Caco-2 (cell line): Measurements from ENCODE around the gene ATXN10. TPM values are rescaled to one million over a fixed set of nuclear protein-coding genes. Genes with fewer than 3 reads are reported as not detected.

Source experiments
- BruUV-seq: library from RNA; stranded (reverse); fragments of 400-500 nt; replicated peaks from 2 replicates; lab custom pipeline; 2021; lab: Mats Ljungman, UMichigan
- CTCF ChIA-PET: fragments of 300-600 bp; sonication (Branson Sonifier 250); formaldehyde crosslinking; loops from one replicate; lab custom pipeline; 2022; ENCODE audit warnings: antibody characterized with exemption; lab: Charles Lee
- POLR2A ChIA-PET: fragments of 300-600 bp; sonication (Branson Sonifier 250); formaldehyde crosslinking; loops from one replicate; lab custom pipeline; 2022; ENCODE audit warnings: antibody characterized with exemption; lab: Charles Lee
- DNase-seq, 2 experiments: peaks; one replicate each; pipeline versions ENCODE4 v3.0.0 to v3.0.0-alpha.2; 2020 to 2022
- H3K27me3 ChIP-seq: replicated peaks from 2 replicates; pipeline ENCODE4 v1.6.0; 2011; ENCODE audit warnings: low read length; ENCODE audit not compliant: control insufficient read depth, insufficient read depth
- H3K36me3 ChIP-seq: 2 replicates; pipeline ENCODE4 v1.5.1; 2011; ENCODE audit warnings: low read length; ENCODE audit not compliant: control insufficient read depth, insufficient read depth
- H3K4me1 ChIP-seq: fragments of 250-450 bp; sonication (Bioruptor Pico); 2 replicates; pipeline ENCODE4 v1.5.1; 2020; ENCODE audit warnings: mild to moderate bottlenecking
- H3K4me3 ChIP-seq: 2 replicates; pipeline ENCODE4 v1.5.1; 2011; ENCODE audit warnings: low read depth, mild to moderate bottlenecking, control low read depth, low read length
- H3K9me3 ChIP-seq: fragments of 250-450 bp; sonication (Bioruptor Pico); 2 replicates; pipeline ENCODE4 v1.5.1; 2020; ENCODE audit warnings: mild to moderate bottlenecking, moderate library complexity
- H3K27ac Mint-ChIP-seq: one replicate; pipeline ENCODE4 v1.8.0; 2022; ENCODE audit warnings: mixed read lengths; ENCODE audit not compliant: unreplicated experiment
- H3K27me3 Mint-ChIP-seq: one replicate; pipeline ENCODE4 v1.8.0; 2022; ENCODE audit warnings: mixed read lengths; ENCODE audit not compliant: insufficient read depth, unreplicated experiment
- H3K36me3 Mint-ChIP-seq: one replicate; pipeline ENCODE4 v1.8.0; 2022; ENCODE audit warnings: mild to moderate bottlenecking, mixed read lengths; ENCODE audit not compliant: insufficient read depth, unreplicated experiment
- H3K4me1 Mint-ChIP-seq: one replicate; pipeline ENCODE4 v1.8.0; 2022; ENCODE audit warnings: low read depth, mixed read lengths; ENCODE audit not compliant: unreplicated experiment
- H3K4me3 Mint-ChIP-seq: one replicate; pipeline ENCODE4 v1.8.0; 2022; ENCODE audit warnings: mild to moderate bottlenecking, moderate library complexity, mixed read lengths; ENCODE audit not compliant: unreplicated experiment
- H3K9me3 Mint-ChIP-seq: one replicate; pipeline ENCODE4 v1.8.0; 2022; ENCODE audit warnings: mixed read lengths; ENCODE audit not compliant: unreplicated experiment
- intact Hi-C: fragments of 100-400 bp; cut with micrococcal nuclease; formaldehyde crosslinking; loops from one replicate; pipeline ENCODE4 v1.10.0; 2022; ENCODE audit not compliant: unreplicated experiment
- total RNA-seq: library from RNA; stranded (reverse); gene quantifications from 2 replicates; pipeline ENCODE4 v1.2.3, GENCODE V29; 2022
- TF ChIP-seq, protein P1 (sequence below), 2 experiments: fragments of 200-600 bp in 1 of 2; IDR thresholded peaks; 1 replicate in 1 of 2; 2 replicates in 1 of 2; pipeline versions ENCODE4 v1.5.1 to v1.8.0; 2011 to 2022; ENCODE audit warnings: antibody characterized with exemption in 1 of 2, control low read depth in 1 of 2, inconsistent platforms in 1 of 2, low read depth in 1 of 2, low read length in 1 of 2, mild to moderate bottlenecking in 1 of 2, moderate library complexity in 1 of 2; ENCODE audit not compliant: insufficient read depth in 1 of 2, severe bottlenecking in 1 of 2, unreplicated experiment in 1 of 2

ATXN10 gene
- total RNA-seq, 1 experiment from 2014 or later, result 155 TPM

- Histone ChIP-seq H3K4me3 (no peak overlapping the region), H3K4me1 (no peaks in the 10 kb centered on the region), H3K36me3 (no peaks in the 10 kb centered on the region), H3K27me3 (peaks cover 2% of the 10 kb centered on the region; the same call in 1 of the 2 replicates), H3K9me3 (peaks cover 13% of the 10 kb centered on the region)
- ChIA-PET POLR2A (no interaction called here), CTCF (no interaction called here)
- H3K36me3 Mint-ChIP-seq, result no peaks in the 10 kb centered on the region
- no peak overlapping the region for H3K27ac Mint-ChIP-seq
- no peak for DNase-seq
- BruUV-seq, result no TSS peak
- peaks cover 13% of the 10 kb centered on the region for H3K9me3 Mint-ChIP-seq
- H3K4me3 Mint-ChIP-seq, result no peak overlapping the region
- peaks cover 21% of the 10 kb centered on the region for H3K27me3 Mint-ChIP-seq
- intact Hi-C loops, result no loop called here
- TF ChIP-seq, protein P1, sequence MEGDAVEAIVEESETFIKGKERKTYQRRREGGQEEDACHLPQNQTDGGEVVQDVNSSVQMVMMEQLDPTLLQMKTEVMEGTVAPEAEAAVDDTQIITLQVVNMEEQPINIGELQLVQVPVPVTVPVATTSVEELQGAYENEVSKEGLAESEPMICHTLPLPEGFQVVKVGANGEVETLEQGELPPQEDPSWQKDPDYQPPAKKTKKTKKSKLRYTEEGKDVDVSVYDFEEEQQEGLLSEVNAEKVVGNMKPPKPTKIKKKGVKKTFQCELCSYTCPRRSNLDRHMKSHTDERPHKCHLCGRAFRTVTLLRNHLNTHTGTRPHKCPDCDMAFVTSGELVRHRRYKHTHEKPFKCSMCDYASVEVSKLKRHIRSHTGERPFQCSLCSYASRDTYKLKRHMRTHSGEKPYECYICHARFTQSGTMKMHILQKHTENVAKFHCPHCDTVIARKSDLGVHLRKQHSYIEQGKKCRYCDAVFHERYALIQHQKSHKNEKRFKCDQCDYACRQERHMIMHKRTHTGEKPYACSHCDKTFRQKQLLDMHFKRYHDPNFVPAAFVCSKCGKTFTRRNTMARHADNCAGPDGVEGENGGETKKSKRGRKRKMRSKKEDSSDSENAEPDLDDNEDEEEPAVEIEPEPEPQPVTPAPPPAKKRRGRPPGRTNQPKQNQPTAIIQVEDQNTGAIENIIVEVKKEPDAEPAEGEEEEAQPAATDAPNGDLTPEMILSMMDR (IDR thresholded peaks at IDR 0.05; ENCODE audit: insufficient read depth in 1 of 2, low read depth in 1 of 2, low read length in 1 of 2, severe bottlenecking in 1 of 2, unreplicated experiment in 1 of 2), result no peak
- H3K4me1 Mint-ChIP-seq, result no peaks in the 10 kb centered on the region
Measured at GRCh38 chr22:45872659-45873263, 201.1 kb downstream of the ATXN10 start.

DNA sequence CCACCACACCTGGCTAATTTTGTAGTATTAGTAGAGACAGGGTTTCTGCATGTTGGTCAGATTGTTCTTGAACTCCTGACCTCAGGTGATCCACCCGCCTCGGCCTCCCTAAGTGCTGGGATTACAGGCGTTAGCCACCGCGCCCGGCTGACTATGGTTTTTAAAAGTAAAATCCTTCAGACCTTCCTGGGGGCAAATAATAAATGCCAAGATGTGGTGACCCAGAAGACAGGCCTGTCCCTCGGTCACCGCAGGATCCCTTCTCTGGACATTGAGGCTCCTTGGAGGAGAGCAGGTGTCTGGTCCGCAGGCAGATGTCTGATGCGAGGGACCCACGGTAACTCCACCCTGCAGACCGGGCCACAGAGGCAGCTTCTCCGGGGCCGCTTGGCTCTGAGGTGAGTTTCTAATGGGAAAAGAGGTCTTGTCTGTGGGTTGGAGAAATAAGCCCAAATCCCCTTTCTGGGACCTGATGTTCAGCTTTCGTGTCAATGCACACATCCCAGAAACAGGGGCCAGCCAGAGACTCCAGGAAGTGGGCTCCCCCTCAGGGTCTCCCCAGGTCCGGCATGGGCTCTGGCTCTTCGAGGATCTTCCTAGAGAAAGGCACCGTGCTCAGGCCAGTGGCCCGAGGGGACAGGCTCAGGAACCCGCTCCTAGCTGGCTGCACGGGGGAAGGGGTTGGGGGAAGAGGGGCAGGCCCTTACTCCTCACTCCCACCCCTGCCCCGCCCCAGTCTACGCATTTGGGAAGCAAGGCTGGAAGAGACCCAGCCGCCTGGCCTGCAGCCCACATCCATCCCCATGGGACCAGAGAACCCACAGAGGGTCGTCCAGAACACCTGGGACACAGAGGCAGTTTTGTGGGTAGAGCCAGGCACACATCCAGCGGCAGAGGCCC is 204.8 kb downstream of the ATXN10 start:
- Mint-ChIP-seq H3K27ac (no peak overlapping the region), H3K4me1 (no peaks in the 10 kb centered on the region), H3K27me3 (peaks cover 8% of the 10 kb centered on the region), H3K9me3 (peaks cover 13% of the 10 kb centered on the region), H3K4me3 (no peak overlapping the region), H3K36me3 (peaks cover 5% of the 10 kb centered on the region)
- no peaks in the 10 kb centered on the region for H3K4me1 ChIP-seq
- POLR2A ChIA-PET, result no interaction called here
- intact Hi-C loops, result no loop called here
- H3K36me3 ChIP-seq, result no peaks in the 10 kb centered on the region
- H3K4me3 ChIP-seq, result no peak overlapping the region
- DNase-seq, result no peak
- H3K9me3 ChIP-seq, result peaks cover 13% of the 10 kb centered on the region
- TF ChIP-seq, protein P1 (IDR thresholded peaks at IDR 0.05; ENCODE audit: insufficient read depth in 1 of 2, low read depth in 1 of 2, low read length in 1 of 2, severe bottlenecking in 1 of 2, unreplicated experiment in 1 of 2), result no peak
- no TSS peak for BruUV-seq
- H3K27me3 ChIP-seq, result no peaks in the 10 kb centered on the region
- CTCF ChIA-PET, result interaction anchor here (1.0 kb wide), 1 partner anchor 13 kb away, joined by 3 read pairs; no protein-coding TSS in a partner anchor

- H3K36me3 Mint-ChIP-seq, result peaks cover 5% of the 10 kb centered on the region
- CTCF ChIA-PET, result interaction anchor here (1.0 kb wide), 1 partner anchor 13 kb away, joined by 3 read pairs; no protein-coding TSS in a partner anchor
- TF ChIP-seq, protein P1 (IDR thresholded peaks at IDR 0.05; ENCODE audit: insufficient read depth in 1 of 2, low read depth in 1 of 2, low read length in 1 of 2, severe bottlenecking in 1 of 2, unreplicated experiment in 1 of 2), result no peak
- Histone ChIP-seq H3K27me3 (no peaks in the 10 kb centered on the region), H3K4me1 (no peaks in the 10 kb centered on the region), H3K36me3 (no peaks in the 10 kb centered on the region), H3K9me3 (peaks cover 13% of the 10 kb centered on the region), H3K4me3 (no peak overlapping the region)
- intact Hi-C loops, result no loop called here
- H3K4me3 Mint-ChIP-seq, result no peak overlapping the region
- BruUV-seq, result no TSS peak
- peaks cover 8% of the 10 kb centered on the region for H3K27me3 Mint-ChIP-seq
- H3K27ac Mint-ChIP-seq, result no peak overlapping the region
- H3K4me1 Mint-ChIP-seq, result no peaks in the 10 kb centered on the region
- POLR2A ChIA-PET, result no interaction called here
- H3K9me3 Mint-ChIP-seq, result peaks cover 13% of the 10 kb centered on the region
- no peak for DNase-seq
Measured at GRCh38 chr22:45877036-45877380, 205.4 kb downstream of the ATXN10 start.
